Activated T-helper 2 cell treated with anti-CD3 and anti-CD28 coated beads, Interferon-gamma antibody, Interleukin-2, Interleukin-4, amounts not matched to agents 10 μg/mL and 5 μg/mL and 100 μg/mL, durations not matched to agents 14 hours and 24 hours and 36 hours (primary cell): Measurements from ENCODE around the gene HHAT. TPM values are rescaled to one million over a fixed set of nuclear protein-coding genes. Genes with fewer than 3 reads are reported as not detected.

Experiments used
- DNase-seq: peaks from one replicate; pipeline ENCODE4 v3.0.0; 2021; ENCODE audit warnings: low spot score
- H3K27ac Mint-ChIP-seq: one replicate; pipeline ENCODE4 v1.8.0; 2021; ENCODE audit warnings: mixed read lengths
- H3K27me3 Mint-ChIP-seq: one replicate; pipeline ENCODE4 v1.8.0; 2021; ENCODE audit warnings: low read depth, mixed read lengths
- H3K36me3 Mint-ChIP-seq: one replicate; pipeline ENCODE4 v1.8.0; 2021; ENCODE audit warnings: low read depth, mixed read lengths
- H3K4me1 Mint-ChIP-seq: one replicate; pipeline ENCODE4 v1.8.0; 2021; ENCODE audit warnings: low read depth, mixed read lengths
- H3K4me3 Mint-ChIP-seq: one replicate; pipeline ENCODE4 v1.8.0; 2021; ENCODE audit warnings: low read depth, mild to moderate bottlenecking, moderate library complexity, mixed read lengths
- H3K9me3 Mint-ChIP-seq: one replicate; pipeline ENCODE4 v1.8.0; 2021; ENCODE audit warnings: mixed read lengths
- intact Hi-C: fragments of 100-400 bp; cut with micrococcal nuclease; formaldehyde crosslinking; loops from one replicate; pipeline ENCODE4 v1.15.1; 2023
- total RNA-seq: library from RNA; stranded (reverse); gene quantifications from 2 replicates; pipeline ENCODE4 v1.2.3, GENCODE V29; 2022

HHAT gene
- total RNA-seq, 1 donor from 2014 or later, result 0.43 TPM

DNA sequence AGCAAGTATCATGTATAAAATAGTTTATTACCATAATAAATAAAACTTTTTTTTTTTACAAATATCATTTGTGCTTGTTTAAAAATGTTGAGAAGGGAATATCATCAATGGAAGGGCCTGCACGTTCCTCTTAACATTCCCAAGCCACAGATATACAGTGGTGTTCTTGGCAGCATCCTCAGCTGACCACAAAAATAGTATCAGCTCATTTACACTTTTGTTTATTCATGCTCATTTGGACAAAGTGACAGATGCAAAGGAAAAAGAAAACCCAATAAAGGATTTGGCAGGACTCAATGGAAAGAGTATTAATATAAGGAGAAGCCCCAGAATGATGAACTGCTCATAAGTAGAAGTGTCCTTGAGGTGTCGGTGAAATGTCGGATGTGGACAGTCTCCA lies 349.6 kb downstream of the HHAT start:
- no peaks in the 10 kb centered on the region for H3K4me1 Mint-ChIP-seq
- H3K27ac Mint-ChIP-seq, result no peak overlapping the region
- intact Hi-C loops, result no loop called here
- peaks cover 8% of the 10 kb centered on the region for H3K27me3 Mint-ChIP-seq
- H3K9me3 Mint-ChIP-seq, result no peaks in the 10 kb centered on the region
- no peak for DNase-seq
- no peak overlapping the region for H3K4me3 Mint-ChIP-seq
- H3K36me3 Mint-ChIP-seq, result no peaks in the 10 kb centered on the region

DNA sequence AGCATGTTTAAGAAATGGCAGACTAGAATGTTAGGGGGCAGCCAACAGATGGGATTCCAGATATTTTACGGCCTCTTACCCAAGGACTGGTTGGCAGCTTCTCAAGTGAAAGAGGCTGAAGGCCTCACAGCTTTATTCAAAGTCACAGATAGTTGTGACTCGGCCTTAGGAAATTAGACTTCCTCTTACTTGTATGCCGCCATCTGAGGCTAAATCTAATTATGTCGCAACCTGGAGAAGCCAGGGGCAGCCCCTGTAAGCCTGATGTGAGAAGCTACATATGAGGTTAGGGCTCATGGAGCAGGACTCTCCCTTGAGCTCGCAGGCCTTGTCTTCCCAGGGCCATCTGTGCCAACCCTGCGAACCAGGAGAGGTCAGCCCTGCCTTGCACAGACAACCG lies 352.5 kb downstream of the HHAT start:
- no peak overlapping the region for H3K4me3 Mint-ChIP-seq
- H3K36me3 Mint-ChIP-seq, result no peaks in the 10 kb centered on the region
- H3K4me1 Mint-ChIP-seq, result peaks cover 2% of the 10 kb centered on the region
- intact Hi-C loops, result no loop called here
- no peak overlapping the region for H3K27ac Mint-ChIP-seq
- DNase-seq, result no peak
- no peaks in the 10 kb centered on the region for H3K27me3 Mint-ChIP-seq
- no peaks in the 10 kb centered on the region for H3K9me3 Mint-ChIP-seq

DNA sequence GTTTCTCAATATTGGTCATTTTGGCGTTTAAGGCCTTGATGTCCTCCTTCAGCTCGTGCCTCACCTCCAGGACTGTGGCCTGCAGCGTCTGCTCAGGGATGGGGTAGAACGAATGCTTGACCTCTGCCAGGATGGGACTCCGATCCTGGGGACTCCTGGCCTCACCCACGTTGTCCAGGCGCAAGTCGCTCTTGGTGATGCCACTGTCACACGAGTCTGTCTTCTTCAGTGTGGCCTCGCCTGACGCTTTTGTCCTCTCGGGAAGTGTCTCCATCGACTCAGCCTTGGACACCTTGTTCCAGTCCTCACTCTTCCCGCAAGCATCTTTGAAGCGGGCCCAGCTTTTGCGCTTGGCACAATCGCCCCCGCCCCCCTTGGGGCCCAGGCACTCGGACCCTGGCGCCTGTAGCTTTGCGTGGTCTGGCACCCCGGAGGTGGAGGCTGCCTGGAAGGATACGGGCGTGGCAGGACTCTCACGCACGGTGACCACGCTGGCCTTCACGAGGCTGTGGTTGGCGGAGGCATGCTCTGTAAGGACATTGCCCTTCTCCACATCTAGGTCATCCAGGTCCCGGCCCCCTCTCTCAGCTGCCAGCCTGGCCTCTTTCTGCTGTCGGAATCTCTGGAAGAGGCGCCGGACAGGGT lies 354.8 kb downstream of the HHAT start:
- no peak for DNase-seq
- no peak overlapping the region for H3K27ac Mint-ChIP-seq
- H3K36me3 Mint-ChIP-seq, result no peaks in the 10 kb centered on the region
- intact Hi-C loops, result no loop called here
- H3K9me3 Mint-ChIP-seq, result no peaks in the 10 kb centered on the region
- no peaks in the 10 kb centered on the region for H3K27me3 Mint-ChIP-seq
- no peak overlapping the region for H3K4me3 Mint-ChIP-seq
- peaks cover 7% of the 10 kb centered on the region for H3K4me1 Mint-ChIP-seq

DNA sequence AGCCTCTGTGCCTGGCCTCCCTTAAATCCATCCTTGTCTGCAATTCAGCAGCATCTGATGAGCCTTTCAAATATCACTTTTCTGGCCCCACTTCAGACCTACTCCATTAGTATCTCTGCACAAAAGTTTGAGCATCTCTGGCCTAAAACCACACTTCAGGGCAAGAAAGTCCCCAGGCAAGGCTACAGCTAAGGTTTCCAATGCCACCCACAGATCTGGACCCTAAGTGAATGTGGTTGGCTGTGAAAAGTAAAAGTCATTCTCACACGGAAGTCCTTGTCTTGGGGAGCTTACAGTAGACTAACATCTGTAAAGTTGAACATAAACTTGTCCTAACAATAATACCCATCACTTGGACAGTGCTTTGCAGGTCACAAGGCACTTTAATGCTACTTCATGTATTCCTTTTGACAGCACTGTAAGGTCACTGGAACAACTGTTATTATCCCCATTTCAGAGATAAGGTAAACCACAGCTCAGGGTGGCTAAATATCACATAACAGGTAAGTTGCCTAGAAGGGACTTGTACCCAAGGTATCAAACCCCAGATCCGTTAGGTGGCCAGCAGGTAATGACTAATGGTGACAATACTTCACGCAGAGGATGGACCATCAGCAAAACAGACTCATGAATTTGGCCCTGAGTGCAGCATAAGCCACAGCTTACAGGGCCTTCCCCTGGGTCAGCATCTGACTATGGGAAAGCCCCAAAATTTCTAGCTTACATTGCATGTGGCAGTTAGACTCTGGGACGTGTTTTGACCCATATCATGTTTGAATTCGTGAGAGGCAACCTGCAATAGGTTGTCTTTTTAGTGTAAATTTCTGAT lies 356.0 kb downstream of the HHAT start:
- H3K36me3 Mint-ChIP-seq, result no peaks in the 10 kb centered on the region
- no peak overlapping the region for H3K27ac Mint-ChIP-seq
- H3K27me3 Mint-ChIP-seq, result no peaks in the 10 kb centered on the region
- H3K4me1 Mint-ChIP-seq, result peaks cover 8% of the 10 kb centered on the region
- intact Hi-C loops, result no loop called here
- H3K4me3 Mint-ChIP-seq, result no peak overlapping the region
- no peak for DNase-seq
- no peaks in the 10 kb centered on the region for H3K9me3 Mint-ChIP-seq

DNA sequence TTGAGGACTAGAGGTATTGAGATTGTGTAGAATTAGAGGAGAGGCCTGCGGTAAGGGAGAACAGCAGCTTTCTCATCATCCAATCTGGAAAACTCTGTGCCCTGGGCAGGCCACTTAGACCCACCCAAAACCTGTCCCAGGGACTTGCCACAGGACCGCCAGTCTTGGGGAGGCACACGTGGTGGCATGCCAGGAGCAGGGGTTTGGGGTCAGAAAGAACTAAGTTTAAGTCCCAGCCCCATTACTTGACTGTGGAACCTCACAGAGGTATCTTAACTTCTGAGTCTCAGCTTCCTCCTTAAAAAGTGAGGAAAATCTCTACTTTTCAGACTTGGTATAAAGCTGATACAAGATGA lies 356.6 kb downstream of the HHAT start:
- H3K36me3 Mint-ChIP-seq, result no peaks in the 10 kb centered on the region
- H3K4me1 Mint-ChIP-seq, result peaks cover 8% of the 10 kb centered on the region
- no peaks in the 10 kb centered on the region for H3K9me3 Mint-ChIP-seq
- no peaks in the 10 kb centered on the region for H3K27me3 Mint-ChIP-seq
- no peak for DNase-seq
- no peak overlapping the region for H3K4me3 Mint-ChIP-seq
- no peak overlapping the region for H3K27ac Mint-ChIP-seq
- intact Hi-C loops, result no loop called here

DNA sequence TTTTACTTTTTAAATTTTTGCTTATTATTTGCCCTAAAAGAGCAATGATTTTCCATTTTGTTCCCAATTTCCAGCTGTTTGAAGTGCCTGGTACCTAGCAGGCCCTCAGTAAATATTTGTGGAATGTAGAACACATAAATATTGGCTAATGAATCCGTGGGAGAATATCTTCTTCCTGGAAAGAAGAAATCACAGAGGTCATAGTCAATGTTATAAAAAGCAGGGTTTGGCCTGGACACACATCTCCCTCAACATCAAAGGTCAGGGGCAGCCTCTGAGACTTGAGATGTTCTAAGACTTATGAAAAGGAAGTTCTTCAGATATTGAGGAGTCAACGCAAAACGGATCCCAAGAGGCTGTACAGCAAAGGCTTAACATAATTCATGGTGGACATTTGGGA lies 358.1 kb downstream of the HHAT start:
- Mint-ChIP-seq H3K4me3 (no peak overlapping the region), H3K9me3 (no peaks in the 10 kb centered on the region), H3K27ac (no peak overlapping the region), H3K27me3 (peaks cover 3% of the 10 kb centered on the region), H3K4me1 (peaks cover 8% of the 10 kb centered on the region), H3K36me3 (no peaks in the 10 kb centered on the region)
- intact Hi-C loops, result no loop called here
- DNase-seq, result no peak

DNA sequence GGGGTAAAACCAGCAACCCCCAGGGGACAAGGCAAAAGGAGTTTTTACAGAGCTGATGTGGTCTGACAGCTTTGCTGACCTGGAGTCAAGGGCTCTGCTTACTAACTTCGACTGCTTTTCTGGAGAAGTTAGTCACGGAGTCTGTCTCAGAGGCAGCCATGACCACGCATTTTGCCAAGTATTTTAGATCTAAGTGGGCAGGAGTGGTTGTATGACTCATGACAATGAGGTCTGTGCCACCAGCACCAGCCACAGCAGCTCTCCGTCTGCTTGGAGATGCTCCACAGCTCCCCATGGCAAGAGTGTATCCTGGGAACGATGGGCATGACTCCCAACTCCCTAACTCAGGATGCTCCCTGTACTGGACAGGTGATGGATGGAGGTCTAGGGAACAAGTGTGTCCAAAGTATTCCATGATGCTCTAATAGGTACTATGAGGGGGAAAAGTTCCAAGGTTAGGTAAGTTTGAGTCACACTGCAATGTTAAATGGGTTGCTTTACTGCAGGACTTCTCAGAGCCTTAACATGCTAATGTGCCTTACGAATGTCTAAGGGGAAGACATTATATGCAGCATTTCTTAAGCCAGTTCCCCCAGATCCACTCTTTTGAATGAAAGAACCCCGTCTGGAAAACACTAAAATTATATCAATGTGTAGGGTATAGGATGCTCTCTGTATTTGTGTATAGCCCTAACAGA lies 359.0 kb downstream of the HHAT start:
- H3K4me1 Mint-ChIP-seq, result peaks cover 11% of the 10 kb centered on the region
- intact Hi-C loops, result no loop called here
- no peak for DNase-seq
- no peaks in the 10 kb centered on the region for H3K9me3 Mint-ChIP-seq
- H3K36me3 Mint-ChIP-seq, result no peaks in the 10 kb centered on the region
- peaks cover 6% of the 10 kb centered on the region for H3K27me3 Mint-ChIP-seq
- H3K4me3 Mint-ChIP-seq, result no peak overlapping the region
- no peak overlapping the region for H3K27ac Mint-ChIP-seq

DNA sequence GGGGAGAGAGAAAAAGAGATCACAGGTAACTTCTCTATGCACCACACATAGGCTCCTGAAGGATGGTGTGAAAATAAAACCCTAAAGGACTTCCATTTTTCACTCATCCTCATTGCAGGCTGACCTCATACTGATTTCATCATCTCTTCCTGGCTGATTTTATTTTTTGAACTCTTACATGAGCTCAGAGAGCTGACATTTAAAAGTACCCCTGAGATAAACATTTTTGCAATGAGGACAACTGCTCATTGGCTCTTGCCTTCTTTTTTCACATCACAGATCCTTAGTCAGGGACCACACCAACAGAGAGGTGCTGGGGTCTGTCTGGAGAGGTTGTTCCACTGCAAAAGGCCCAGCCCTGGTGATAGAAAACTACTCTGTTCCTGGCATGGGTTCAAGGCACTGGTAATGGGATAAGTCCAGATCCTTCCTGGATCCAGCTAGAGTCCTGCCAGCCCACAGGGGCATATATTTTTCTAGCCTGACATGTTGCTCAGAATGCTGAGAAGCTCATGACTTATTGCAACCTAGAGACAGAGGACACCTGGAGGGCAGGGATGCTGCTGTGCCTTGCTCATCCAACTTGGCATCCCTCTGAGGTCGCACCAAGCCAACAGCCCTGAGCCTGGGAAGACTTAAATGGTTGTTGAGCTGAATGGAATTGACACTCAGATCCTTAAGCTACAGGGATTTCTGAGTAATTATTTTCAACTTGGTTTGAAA lies 360.0 kb downstream of the HHAT start:
- no peak overlapping the region for H3K27ac Mint-ChIP-seq
- DNase-seq, result no peak
- no peak overlapping the region for H3K4me3 Mint-ChIP-seq
- intact Hi-C loops, result no loop called here
- H3K27me3 Mint-ChIP-seq, result peaks cover 11% of the 10 kb centered on the region
- H3K36me3 Mint-ChIP-seq, result no peaks in the 10 kb centered on the region
- no peaks in the 10 kb centered on the region for H3K9me3 Mint-ChIP-seq
- peaks cover 17% of the 10 kb centered on the region for H3K4me1 Mint-ChIP-seq

DNA sequence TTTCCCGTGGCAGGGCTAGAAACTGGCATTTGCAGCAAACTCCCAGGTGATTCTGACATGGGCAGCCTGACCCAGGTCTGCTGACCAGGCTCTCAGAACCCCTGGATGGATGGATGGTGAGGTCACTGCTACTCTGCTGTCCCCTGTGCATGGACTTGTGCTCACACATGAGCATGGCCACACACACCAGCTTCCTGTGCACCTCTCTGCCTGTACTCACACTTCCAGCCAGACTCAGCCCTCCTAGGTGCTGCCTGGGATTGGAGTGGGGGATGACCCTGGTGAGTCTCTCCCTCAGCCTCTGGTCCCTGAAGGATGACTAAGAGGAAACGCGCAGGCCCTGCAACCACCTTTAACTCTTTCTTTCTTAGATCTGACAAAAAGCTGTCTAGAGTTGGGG lies 361.1 kb downstream of the HHAT start:
- Mint-ChIP-seq H3K4me1 (peaks cover 15% of the 10 kb centered on the region), H3K27me3 (peaks cover 11% of the 10 kb centered on the region), H3K36me3 (no peaks in the 10 kb centered on the region), H3K27ac (no peak overlapping the region), H3K9me3 (no peaks in the 10 kb centered on the region), H3K4me3 (no peak overlapping the region)
- intact Hi-C loops, result loop anchor here (10.0 kb wide), 1 partner anchor 245 kb away; no protein-coding TSS in a partner anchor
- DNase-seq, result no peak

DNA sequence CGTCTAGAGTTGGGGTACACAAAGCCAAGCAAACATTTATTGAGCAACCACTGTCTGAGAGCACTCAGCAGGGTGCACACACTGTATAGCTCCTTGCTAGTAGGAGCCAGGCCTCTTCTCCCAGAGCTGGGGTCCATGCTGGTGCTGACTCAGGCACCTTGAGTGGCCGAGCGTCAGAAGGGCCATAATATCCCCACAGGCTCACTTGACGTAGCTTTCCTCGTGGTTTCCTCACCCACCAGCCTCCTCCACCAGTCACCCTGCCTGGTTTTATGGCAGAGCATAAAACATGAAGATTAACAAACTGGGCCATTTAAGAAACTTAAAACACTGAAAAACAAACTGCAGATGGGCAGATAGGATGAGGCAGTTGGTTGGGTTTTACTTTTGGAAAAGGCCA lies 361.5 kb downstream of the HHAT start:
- H3K27me3 Mint-ChIP-seq, result peaks cover 11% of the 10 kb centered on the region
- H3K4me1 Mint-ChIP-seq, result peaks cover 15% of the 10 kb centered on the region
- DNase-seq, result no peak
- intact Hi-C loops, result loop anchor here (10.0 kb wide), 1 partner anchor 245 kb away; no protein-coding TSS in a partner anchor
- no peaks in the 10 kb centered on the region for H3K36me3 Mint-ChIP-seq
- no peaks in the 10 kb centered on the region for H3K9me3 Mint-ChIP-seq
- H3K27ac Mint-ChIP-seq, result no peak overlapping the region
- H3K4me3 Mint-ChIP-seq, result no peak overlapping the region

DNA sequence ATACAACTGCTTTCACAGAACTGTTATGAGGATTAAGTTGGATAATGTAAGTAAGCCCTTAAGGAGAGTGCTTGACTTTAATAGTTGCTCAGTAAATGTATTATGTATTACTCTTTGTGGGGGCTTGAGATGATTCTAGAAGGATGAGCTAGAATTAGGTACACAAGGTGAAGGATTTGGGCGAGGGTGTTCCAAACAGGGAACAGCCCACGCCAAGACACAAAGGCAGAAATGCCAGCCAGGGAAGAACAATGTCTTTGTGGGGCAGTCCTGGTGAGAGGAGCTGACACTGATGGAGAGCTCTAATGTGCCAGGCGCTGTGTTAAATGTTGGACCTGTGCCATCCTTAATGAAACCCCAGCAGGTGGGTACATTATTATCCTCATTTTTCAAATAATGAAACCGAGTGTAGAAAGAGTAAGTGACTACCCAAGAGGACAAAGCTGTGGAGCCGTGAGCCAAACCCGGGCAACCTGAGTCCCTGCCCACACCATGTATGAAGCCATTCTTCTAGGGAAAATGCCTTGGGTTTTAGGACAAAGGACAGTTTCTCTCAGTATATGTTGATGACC lies 362.4 kb downstream of the HHAT start:
- no peak for DNase-seq
- no peaks in the 10 kb centered on the region for H3K9me3 Mint-ChIP-seq
- intact Hi-C loops, result loop anchor here (10.0 kb wide), 1 partner anchor 246 kb away; no protein-coding TSS in a partner anchor
- peaks cover 14% of the 10 kb centered on the region for H3K27me3 Mint-ChIP-seq
- H3K36me3 Mint-ChIP-seq, result no peaks in the 10 kb centered on the region
- peaks cover 15% of the 10 kb centered on the region for H3K4me1 Mint-ChIP-seq
- no peak overlapping the region for H3K27ac Mint-ChIP-seq
- H3K4me3 Mint-ChIP-seq, result no peak overlapping the region

DNA sequence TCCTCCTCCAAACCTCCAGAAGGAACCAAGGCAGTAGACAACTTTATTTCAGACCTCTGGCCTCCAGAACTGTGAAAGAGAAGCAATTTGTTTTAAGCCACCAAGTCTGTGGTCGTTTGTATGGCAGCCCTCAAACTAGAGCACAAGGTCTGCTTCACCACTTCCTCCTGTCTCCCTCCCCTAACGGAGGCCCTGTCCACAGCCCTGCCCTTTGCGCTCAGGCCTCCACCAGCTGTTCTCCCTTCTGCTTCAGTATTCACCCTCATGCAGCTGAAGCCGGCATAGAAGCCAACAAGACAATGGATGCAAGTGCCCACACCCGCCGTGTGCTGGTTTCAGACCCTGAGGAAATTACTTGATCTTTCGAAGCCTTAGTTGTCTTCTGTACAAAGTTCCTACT lies 364.1 kb downstream of the HHAT start:
- H3K27me3 Mint-ChIP-seq, result peaks cover 19% of the 10 kb centered on the region
- no peaks in the 10 kb centered on the region for H3K9me3 Mint-ChIP-seq
- H3K27ac Mint-ChIP-seq, result no peak overlapping the region
- H3K4me1 Mint-ChIP-seq, result peaks cover 26% of the 10 kb centered on the region
- no peaks in the 10 kb centered on the region for H3K36me3 Mint-ChIP-seq
- intact Hi-C loops, result loop anchor here (10.0 kb wide), 1 partner anchor 248 kb away; no protein-coding TSS in a partner anchor
- H3K4me3 Mint-ChIP-seq, result no peak overlapping the region
- DNase-seq, result no peak
